GM12878 (cell line): Measurements from ENCODE around the gene PREX1. TPM values are rescaled to one million over a fixed set of nuclear protein-coding genes. Genes with fewer than 3 reads are reported as not detected.

Experiments used
- ATAC-seq: fragments of 200-7000 bp; cut with Tn5 transposase; 3 replicates; pipeline ENCODE4 v1.9.1; 2020; ENCODE audit warnings: mild to moderate bottlenecking, moderate library complexity
- BruUV-seq: library from RNA; stranded (reverse); fragments of 400-500 nt; replicated peaks from 2 replicates; lab custom pipeline; 2021; lab: Mats Ljungman, UMichigan
- CTCF ChIA-PET: fragments of 300-600 bp; sonication (Branson Sonifier 250); formaldehyde crosslinking; extraction: SDS; loops from one replicate; lab custom pipeline; 2021; ENCODE audit warnings: inconsistent platforms; lab: Yijun Ruan, JAX
- POLR2A ChIA-PET: fragments of 350-600 bp; formaldehyde crosslinking; extraction: SDS; loops from one replicate; lab custom pipeline; 2021; ENCODE audit warnings: inconsistent platforms; lab: Charles Lee
- RAD21 ChIA-PET: fragments of 300-600 bp; sonication (Branson Sonifier 250); formaldehyde crosslinking; loops from one replicate; lab custom pipeline; 2023; ENCODE audit warnings: antibody characterized with exemption; ENCODE audit not compliant: unreplicated experiment; lab: Charles Lee
- SMC1A ChIA-PET: fragments of 300-600 bp; sonication (Branson Sonifier 250); formaldehyde crosslinking; loops from one replicate; lab custom pipeline; 2023; ENCODE audit not compliant: unreplicated experiment, uncharacterized antibody; lab: Charles Lee
- DNase-seq: peaks from one replicate; pipeline ENCODE4 v3.0.0-alpha.2; 2011; ENCODE audit warnings: low read depth, low spot score
- FAIRE-seq: peaks from 3 replicates; lab custom pipeline; 2011; peaks lifted over from hg19 to GRCh38; lab: Jason Lieb, UNC
- H2AFZ ChIP-seq: 2 replicates; pipeline ENCODE4 v1.6.0; 2011; ENCODE audit warnings: low read depth, low read length, control low read depth; ENCODE audit not compliant: control insufficient read depth
- H3K27ac ChIP-seq: 2 replicates; pipeline ENCODE4 v1.5.1; 2011; ENCODE audit warnings: control low read depth; ENCODE audit not compliant: control insufficient read depth, insufficient read depth
- H3K27me3 ChIP-seq, 2 experiments: replicated peaks in 1 of 2; 2 replicates each; pipeline versions ENCODE4 v1.6.0 to v1.6.1; 2011; ENCODE audit warnings: low read length in 1 of 2; ENCODE audit not compliant: control insufficient read depth in 2 of 2, insufficient read depth in 2 of 2
- H3K36me3 ChIP-seq, 2 experiments: 2 replicates each; pipeline ENCODE4 v1.5.1; 2011; ENCODE audit warnings: low read length in 1 of 2; ENCODE audit not compliant: control insufficient read depth in 2 of 2, insufficient read depth in 2 of 2
- H3K4me1 ChIP-seq: 2 replicates; pipeline ENCODE4 v1.6.1; 2011; ENCODE audit warnings: mild to moderate bottlenecking, low read length, moderate library complexity, mixed read lengths; ENCODE audit not compliant: control insufficient read depth, insufficient read depth
- H3K4me2 ChIP-seq: 2 replicates; pipeline ENCODE4 v1.6.0; 2011; ENCODE audit warnings: control low read depth; ENCODE audit not compliant: control insufficient read depth, insufficient read depth
- H3K4me3 ChIP-seq: fragments of 200-600 bp; sonication (generic); 2 replicates; pipeline ENCODE4 v1.5.1; 2016
- H3K79me2 ChIP-seq: 2 replicates; pipeline ENCODE4 v1.6.0; 2011; ENCODE audit warnings: low read length; ENCODE audit not compliant: control insufficient read depth, insufficient read depth
- H3K9ac ChIP-seq: 2 replicates; pipeline ENCODE4 v1.8.0; 2011; ENCODE audit warnings: low read length, control low read depth, mixed read lengths; ENCODE audit not compliant: control insufficient read depth, insufficient read depth
- H3K9me3 ChIP-seq: replicated peaks from 3 replicates; pipeline ENCODE4 v1.5.1; 2011; ENCODE audit warnings: mild to moderate bottlenecking, low read length; ENCODE audit not compliant: control insufficient read depth, insufficient read depth
- H4K20me1 ChIP-seq: 2 replicates; pipeline ENCODE4 v1.6.0; 2011; ENCODE audit not compliant: control insufficient read depth, insufficient read depth
- BACH1 ChIP-seq: fragments of 450-650 bp; IDR thresholded peaks from 2 replicates; pipeline ENCODE4 v1.6.1; 2017; ENCODE audit warnings: mild to moderate bottlenecking, borderline replicate concordance
- IRF4 ChIP-seq: IDR thresholded peaks from 2 replicates; pipeline ENCODE4 v1.6.1; 2011; ENCODE audit warnings: low read depth, low read length
- KAT2A ChIP-seq: conservative IDR thresholded peaks from 2 replicates; pipeline ENCODE4 v1.6.1; 2011; ENCODE audit warnings: low read depth, low read length; ENCODE audit not compliant: control insufficient read depth
- KDM1A ChIP-seq: fragments of 200-600 bp; sonication (generic); IDR thresholded peaks from 2 replicates; pipeline ENCODE4 v1.6.1; 2016; ENCODE audit warnings: borderline replicate concordance
- POU2F2 ChIP-seq: IDR thresholded peaks from 3 replicates; pipeline ENCODE4 v1.6.1; 2011; ENCODE audit warnings: low read depth, mild to moderate bottlenecking, low read length, borderline replicate concordance
- WGBS: methylation state at CpG from one replicate; pipeline ENCODE4 v1.1.6; 2016; ENCODE audit warnings: low lambda C conversion rate; ENCODE audit not compliant: insufficient replicate concordance, insufficient coverage; ENCODE audit errors: missing lambda C conversion rate; 5-methylcytosine and 5-hydroxymethylcytosine counted together
- in situ Hi-C: fragments of 300-500 bp; cut with MboI; formaldehyde crosslinking; loops from 9 replicates; pipeline ENCODE4 v1.14.3; 2018; ENCODE audit warnings: mixed read lengths
- intact Hi-C: fragments of 100-400 bp; cut with micrococcal nuclease; formaldehyde crosslinking; loops from one replicate; pipeline ENCODE4 v1.14.2; 2022; ENCODE audit not compliant: unreplicated experiment
- polyA plus RNA-seq, 11 experiments: library from polyadenylated mRNA; depleted of rRNA in 4 of 11; unstranded in 6 of 11; stranded (reverse) in 5 of 11; fragments of >200 nt; fragmentation: Nextera tagmentation in 4 of 11; fragmentation: Illumina TruSeq in 1 of 11; extraction: Ambion mirVana in 4 of 11; extraction: Trizol in 1 of 11; gene quantifications; 1 replicate in 1 of 11; 2 replicates in 10 of 11; pipeline versions ENCODE4 v1.2.1 to v1.2.3, GENCODE V29; 2011 to 2016; ENCODE audit warnings: inconsistent platforms in 2 of 11, missing spikeins in 2 of 11, low read depth in 1 of 11
- total RNA-seq, 4 experiments: library from RNA; depleted of rRNA in 3 of 4; stranded (reverse); fragments of >200 nt in 3 of 4; fragmentation: Illumina TruSeq in 1 of 4; extraction: Trizol in 1 of 4; gene quantifications; 2 replicates each; pipeline versions ENCODE4 v1.2.1 to v1.2.3, GENCODE V29; 2013 to 2021
- TF ChIP-seq, protein P1 (sequence below): fragments of 450-650 bp; IDR thresholded peaks from 2 replicates; pipeline ENCODE4 v1.6.1; 2016; ENCODE audit warnings: mild to moderate bottlenecking, moderate library complexity, borderline replicate concordance

Gene PREX1
- total and polyA plus RNA-seq, 10 of the 15 experiments (the other 5 are each of a cell fraction or from before 2014, with no cell fraction given): 2.6 to 114 (median 38.9) TPM

GRCh38 chr20:48791666-48792071 lies 36.1 kb downstream of the PREX1 start:
- TF ChIP-seq BACH1 (no peak), KAT2A (no peak), IRF4 (no peak), KDM1A (no peak), POU2F2 (peak; percentile 56; the same call in 1 of the 3 replicates)
- TF ChIP-seq, protein P1, sequence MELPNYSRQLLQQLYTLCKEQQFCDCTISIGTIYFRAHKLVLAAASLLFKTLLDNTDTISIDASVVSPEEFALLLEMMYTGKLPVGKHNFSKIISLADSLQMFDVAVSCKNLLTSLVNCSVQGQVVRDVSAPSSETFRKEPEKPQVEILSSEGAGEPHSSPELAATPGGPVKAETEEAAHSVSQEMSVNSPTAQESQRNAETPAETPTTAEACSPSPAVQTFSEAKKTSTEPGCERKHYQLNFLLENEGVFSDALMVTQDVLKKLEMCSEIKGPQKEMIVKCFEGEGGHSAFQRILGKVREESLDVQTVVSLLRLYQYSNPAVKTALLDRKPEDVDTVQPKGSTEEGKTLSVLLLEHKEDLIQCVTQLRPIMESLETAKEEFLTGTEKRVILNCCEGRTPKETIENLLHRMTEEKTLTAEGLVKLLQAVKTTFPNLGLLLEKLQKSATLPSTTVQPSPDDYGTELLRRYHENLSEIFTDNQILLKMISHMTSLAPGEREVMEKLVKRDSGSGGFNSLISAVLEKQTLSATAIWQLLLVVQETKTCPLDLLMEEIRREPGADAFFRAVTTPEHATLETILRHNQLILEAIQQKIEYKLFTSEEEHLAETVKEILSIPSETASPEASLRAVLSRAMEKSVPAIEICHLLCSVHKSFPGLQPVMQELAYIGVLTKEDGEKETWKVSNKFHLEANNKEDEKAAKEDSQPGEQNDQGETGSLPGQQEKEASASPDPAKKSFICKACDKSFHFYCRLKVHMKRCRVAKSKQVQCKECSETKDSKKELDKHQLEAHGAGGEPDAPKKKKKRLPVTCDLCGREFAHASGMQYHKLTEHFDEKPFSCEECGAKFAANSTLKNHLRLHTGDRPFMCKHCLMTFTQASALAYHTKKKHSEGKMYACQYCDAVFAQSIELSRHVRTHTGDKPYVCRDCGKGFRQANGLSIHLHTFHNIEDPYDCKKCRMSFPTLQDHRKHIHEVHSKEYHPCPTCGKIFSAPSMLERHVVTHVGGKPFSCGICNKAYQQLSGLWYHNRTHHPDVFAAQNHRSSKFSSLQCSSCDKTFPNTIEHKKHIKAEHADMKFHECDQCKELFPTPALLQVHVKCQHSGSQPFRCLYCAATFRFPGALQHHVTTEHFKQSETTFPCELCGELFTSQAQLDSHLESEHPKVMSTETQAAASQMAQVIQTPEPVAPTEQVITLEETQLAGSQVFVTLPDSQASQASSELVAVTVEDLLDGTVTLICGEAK: no peak
- DNase-seq (no peak), ATAC-seq (no peak), FAIRE-seq (no peak)
- H3K79me2 ChIP-seq: peaks cover 91% of the 10 kb centered on the region
- no peak overlapping the region for H3K4me3 ChIP-seq
- no peaks in the 10 kb centered on the region for H3K9me3 ChIP-seq
- H3K4me1 ChIP-seq: peaks cover 55% of the 10 kb centered on the region
- H3K36me3 ChIP-seq: peaks cover 0 to 1% of the 10 kb centered on the region in 2 experiments; a peak in 1 of 4 replicates
- no peaks in the 10 kb centered on the region for H3K27me3 ChIP-seq
- no peak overlapping the region for H2AFZ ChIP-seq
- ChIA-PET RAD21 (interaction anchor here (0.7 to 2.8 kb wide), 4 partner anchors 22 to 72 kb away, joined by 3 to 9 read pairs (median 4); no protein-coding TSS in a partner anchor), SMC1A (interaction anchor here (0.8 to 5.3 kb wide), 6 partner anchors 12 to 79 kb away, joined by 3 to 36 read pairs (median 5); no protein-coding TSS in a partner anchor), POLR2A (no interaction called here), CTCF (interaction anchor here (0.6 to 2.1 kb wide), 6 partner anchors 35 to 134 kb away, joined by 3 to 8 read pairs (median 3); no protein-coding TSS in a partner anchor)
- 67% methylated on average over 6 of the region's 6 CpGs for WGBS
- H3K9ac ChIP-seq: no peak overlapping the region
- BruUV-seq: no TSS peak
- in situ Hi-C loops: no loop called here
- H4K20me1 ChIP-seq: no peaks in the 10 kb centered on the region; the same call in 1 of the 2 replicates
- 0 out of 2 replicates have a peak overlapping the region, but pooled peaks have one; percentile 10 for H3K27ac ChIP-seq
- peak overlapping the region; percentile 11; the same call in 1 of the 2 replicates for H3K4me2 ChIP-seq
- intact Hi-C loops: no loop called here
